Measurements from ENCODE around the gene SNAP29.
"Not testable (repeated sequence)": the region's sequence is repeated elsewhere in the genome, so short reads cannot be mapped to it uniquely, and the experiment has no call there.

Gene SNAP29

GRCh38 chr22:20903093-20903492 is 44.3 kb downstream of the SNAP29 start:
- H3K4me3 ChIP-seq (ENCODE audit: low read depth, low read length): no peak overlapping the region
- DNase-seq (ENCODE audit: low read depth): no peak
- TF ChIP-seq, protein P1, sequence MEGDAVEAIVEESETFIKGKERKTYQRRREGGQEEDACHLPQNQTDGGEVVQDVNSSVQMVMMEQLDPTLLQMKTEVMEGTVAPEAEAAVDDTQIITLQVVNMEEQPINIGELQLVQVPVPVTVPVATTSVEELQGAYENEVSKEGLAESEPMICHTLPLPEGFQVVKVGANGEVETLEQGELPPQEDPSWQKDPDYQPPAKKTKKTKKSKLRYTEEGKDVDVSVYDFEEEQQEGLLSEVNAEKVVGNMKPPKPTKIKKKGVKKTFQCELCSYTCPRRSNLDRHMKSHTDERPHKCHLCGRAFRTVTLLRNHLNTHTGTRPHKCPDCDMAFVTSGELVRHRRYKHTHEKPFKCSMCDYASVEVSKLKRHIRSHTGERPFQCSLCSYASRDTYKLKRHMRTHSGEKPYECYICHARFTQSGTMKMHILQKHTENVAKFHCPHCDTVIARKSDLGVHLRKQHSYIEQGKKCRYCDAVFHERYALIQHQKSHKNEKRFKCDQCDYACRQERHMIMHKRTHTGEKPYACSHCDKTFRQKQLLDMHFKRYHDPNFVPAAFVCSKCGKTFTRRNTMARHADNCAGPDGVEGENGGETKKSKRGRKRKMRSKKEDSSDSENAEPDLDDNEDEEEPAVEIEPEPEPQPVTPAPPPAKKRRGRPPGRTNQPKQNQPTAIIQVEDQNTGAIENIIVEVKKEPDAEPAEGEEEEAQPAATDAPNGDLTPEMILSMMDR (IDR thresholded peaks at IDR 0.05; ENCODE audit: control insufficient read depth, extremely low read depth, insufficient read depth): no peak

DNA sequence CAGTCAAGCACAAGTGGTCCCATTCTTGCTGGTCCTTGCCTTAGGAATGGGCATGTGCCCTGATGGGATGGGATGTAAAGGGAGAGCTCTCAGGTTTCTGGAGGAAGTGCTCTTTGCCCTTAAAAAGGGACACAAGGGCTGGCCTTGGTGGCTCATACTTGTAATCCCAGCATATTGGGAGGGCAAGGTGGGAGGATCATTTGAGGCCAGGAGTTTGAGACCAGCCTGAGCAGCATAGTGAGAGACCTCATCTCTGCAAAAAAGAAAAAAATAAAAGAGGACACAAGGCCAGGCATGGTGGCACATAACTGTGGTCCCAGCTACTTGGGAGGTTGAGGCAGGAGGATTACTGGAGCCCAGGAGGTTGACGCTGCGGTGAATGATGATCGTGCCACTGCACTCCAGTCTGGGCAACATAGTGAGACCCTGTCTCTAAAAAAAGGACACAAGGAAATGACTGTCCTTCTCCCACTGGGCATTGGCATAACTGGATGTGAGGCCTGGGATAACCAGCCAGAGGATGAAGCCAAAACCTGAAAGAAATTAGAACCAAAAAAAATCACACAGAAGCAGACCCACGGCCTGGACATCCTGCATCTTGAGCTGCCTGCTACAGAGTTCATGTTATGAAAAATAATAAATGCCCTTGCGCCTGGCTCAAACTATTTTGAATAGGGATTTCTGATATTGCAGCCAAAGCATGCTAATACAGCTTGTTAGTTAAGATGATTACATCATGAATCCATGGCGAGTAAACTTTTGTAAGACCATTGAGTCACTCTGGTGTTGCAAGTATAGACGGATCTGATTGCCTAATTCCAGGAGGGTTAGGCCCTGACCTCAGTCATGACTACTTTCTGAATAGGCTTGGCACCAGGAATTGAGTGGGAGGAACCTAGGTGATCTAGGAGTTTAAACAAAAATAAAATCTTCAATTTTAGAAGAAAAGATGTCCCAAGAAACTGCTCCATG is 45.5 kb downstream of the SNAP29 start:
- TF ChIP-seq, protein P1 (IDR thresholded peaks at IDR 0.05; ENCODE audit: control insufficient read depth, extremely low read depth, insufficient read depth): no peak
- no peak for DNase-seq (ENCODE audit: low read depth)
- H3K4me3 ChIP-seq (ENCODE audit: low read depth, low read length): no peak overlapping the region

DNA sequence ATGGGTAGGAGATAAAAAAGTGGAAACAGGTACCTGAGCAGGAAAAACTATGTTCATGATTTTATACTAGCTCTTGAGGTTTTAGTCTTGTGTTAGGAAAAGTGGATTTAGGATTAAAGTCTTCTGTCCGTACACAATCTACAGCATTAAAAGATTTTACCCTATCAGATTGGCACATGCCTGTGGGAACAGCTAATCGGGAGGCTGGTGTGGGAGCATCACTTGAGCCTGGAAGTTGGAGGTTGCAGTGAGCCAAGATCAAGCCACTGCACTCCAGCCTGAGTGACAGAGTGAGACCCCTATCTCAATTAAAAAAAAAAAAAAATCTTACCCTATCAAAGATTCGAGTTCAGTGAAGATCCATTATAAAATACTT is 46.2 kb downstream of the SNAP29 start:
- DNase-seq (ENCODE audit: low read depth): no peak
- H3K4me3 ChIP-seq (ENCODE audit: low read depth, low read length): no peak overlapping the region
- TF ChIP-seq, protein P1 (IDR thresholded peaks at IDR 0.05; ENCODE audit: control insufficient read depth, extremely low read depth, insufficient read depth): no peak

DNA sequence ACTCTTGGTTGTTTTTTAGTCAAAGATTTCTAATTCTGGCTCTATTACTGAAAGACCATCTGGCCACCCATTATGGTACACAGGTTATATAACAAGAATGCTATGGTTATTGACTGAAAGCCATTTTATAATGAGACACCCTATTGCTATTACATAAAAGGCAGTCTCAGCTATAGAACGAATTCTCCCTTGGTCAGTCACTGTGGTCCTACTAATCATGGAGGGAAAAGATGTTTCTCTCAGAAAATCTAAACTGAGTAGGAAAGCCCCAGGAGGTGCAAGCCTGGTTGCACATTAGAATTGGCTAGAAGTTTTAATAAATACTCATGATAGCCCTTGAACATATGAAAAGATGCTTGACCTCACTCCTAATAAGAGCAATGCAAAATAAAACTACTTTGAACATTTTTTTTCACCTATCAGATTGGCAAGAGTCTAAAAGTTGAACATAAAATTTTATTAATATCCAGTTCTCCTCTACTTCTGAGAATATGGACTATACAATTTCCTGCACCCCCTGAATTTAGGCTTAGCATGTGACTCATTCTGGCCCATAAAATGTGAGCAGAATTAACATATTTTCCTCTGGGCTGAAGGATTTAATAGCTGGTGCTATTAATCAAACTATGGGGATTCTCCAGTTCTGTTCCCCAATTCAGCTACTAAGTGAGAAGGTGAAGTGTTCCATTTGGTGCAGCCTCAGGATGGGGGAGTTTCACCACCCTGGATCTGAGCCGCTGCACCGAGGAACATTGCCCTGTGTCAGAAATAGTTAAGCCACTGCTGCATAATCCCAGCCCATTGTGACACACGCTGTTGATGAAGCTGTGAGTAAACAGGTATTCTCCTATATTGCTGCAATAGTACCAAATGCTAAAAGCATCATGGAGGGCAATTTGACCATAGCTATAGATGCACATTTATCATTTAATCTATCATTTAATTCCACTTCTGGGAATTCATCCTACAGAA is 46.9 kb downstream of the SNAP29 start:
- TF ChIP-seq, protein P1 (IDR thresholded peaks at IDR 0.05; ENCODE audit: control insufficient read depth, extremely low read depth, insufficient read depth): no peak
- no peak for DNase-seq (ENCODE audit: low read depth)
- no peak overlapping the region for H3K4me3 ChIP-seq (ENCODE audit: low read depth, low read length)

DNA sequence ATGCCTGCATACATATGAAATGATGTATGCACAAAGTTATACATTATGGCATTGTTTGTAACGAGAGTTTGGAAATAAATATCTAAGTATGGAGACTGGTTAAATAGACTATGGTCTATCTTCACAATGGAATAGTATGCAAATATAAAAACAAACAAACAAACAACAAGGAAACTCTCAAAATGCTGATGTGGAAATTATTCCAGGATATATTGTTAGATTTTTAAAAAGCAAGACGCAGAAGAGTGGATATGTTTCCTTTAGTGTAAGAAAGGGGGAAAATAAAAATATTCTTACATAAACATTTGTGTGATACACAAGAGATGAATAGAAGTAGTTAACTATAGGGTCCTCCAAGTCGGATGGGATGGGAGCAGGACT is 47.6 kb downstream of the SNAP29 start:
- TF ChIP-seq, protein P1 (IDR thresholded peaks at IDR 0.05; ENCODE audit: control insufficient read depth, extremely low read depth, insufficient read depth): no peak
- no peak overlapping the region for H3K4me3 ChIP-seq (ENCODE audit: low read depth, low read length)
- DNase-seq (ENCODE audit: low read depth): no peak

GRCh38 chr22:20908717-20909116 is 49.9 kb downstream of the SNAP29 start:
- not testable (repeated sequence) for H3K4me3 ChIP-seq (ENCODE audit: low read depth, low read length); DNase-seq (ENCODE audit: low read depth)
